ENCODE data around the gene ZNF777.
"Not testable (repeated sequence)": the region's sequence is repeated elsewhere in the genome, so short reads cannot be mapped to it uniquely, and the experiment has no call there.

The ZNF777 gene

GRCh38 chr7:149404825-149405224, 56.0 kb downstream of the ZNF777 start:
- no peak for TF ChIP-seq CTCF (IDR thresholded peaks at IDR 0.05; ENCODE audit: low read depth, low read length)
- DNase-seq (ENCODE audit: low read depth, low spot score), result no peak
- in situ Hi-C loops (cut with HindIII; ENCODE audit: low sequenced_read_pairs), result no loop called here
- H3K4me3 ChIP-seq (ENCODE audit: low read depth, low read length), result no peak overlapping the region

GRCh38 chr7:149404396-149404795, 56.5 kb downstream of the ZNF777 start:
- no peak for DNase-seq (ENCODE audit: low read depth, low spot score)
- H3K4me3 ChIP-seq (ENCODE audit: low read depth, low read length), result no peak overlapping the region
- in situ Hi-C loops (cut with HindIII; ENCODE audit: low sequenced_read_pairs), result no loop called here
- no peak for TF ChIP-seq CTCF (IDR thresholded peaks at IDR 0.05; ENCODE audit: low read depth, low read length)

DNA sequence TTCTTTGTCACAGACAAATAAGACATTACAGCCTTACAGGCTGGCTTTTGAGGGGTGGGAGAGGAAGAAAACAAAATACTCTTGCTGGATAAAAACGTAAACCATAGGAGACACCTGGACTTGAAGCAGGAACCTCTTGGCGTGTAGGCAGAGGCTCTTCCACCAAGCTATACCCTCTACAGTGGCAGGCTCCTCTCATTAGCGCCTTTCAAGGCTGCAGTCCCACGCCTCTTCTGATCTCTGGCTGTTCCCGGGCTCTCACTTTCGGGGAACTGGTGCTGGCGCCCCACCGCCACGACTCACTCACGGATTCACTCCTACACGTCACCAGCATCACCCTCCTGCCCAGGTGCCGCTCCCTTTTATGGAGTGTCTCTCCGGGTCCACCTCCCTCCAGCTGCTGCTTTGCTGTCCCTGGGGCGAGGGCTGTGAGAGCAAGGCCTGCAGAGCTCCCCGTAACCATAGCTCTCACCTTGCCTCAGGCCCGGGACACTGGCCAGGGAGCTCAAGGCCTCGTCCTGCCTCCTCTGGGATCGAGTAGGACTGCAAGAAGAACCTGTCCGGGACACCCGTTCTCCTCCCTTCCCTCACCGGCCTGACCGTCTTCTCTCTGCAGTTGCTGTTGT, 62.6 kb downstream of the ZNF777 start:
- DNase-seq (ENCODE audit: low read depth, low spot score), result no peak
- in situ Hi-C loops (cut with HindIII; ENCODE audit: low sequenced_read_pairs), result no loop called here
- no peak overlapping the region for H3K4me3 ChIP-seq (ENCODE audit: low read depth, low read length)
- TF ChIP-seq CTCF (IDR thresholded peaks at IDR 0.05; ENCODE audit: low read depth, low read length), result no peak

DNA sequence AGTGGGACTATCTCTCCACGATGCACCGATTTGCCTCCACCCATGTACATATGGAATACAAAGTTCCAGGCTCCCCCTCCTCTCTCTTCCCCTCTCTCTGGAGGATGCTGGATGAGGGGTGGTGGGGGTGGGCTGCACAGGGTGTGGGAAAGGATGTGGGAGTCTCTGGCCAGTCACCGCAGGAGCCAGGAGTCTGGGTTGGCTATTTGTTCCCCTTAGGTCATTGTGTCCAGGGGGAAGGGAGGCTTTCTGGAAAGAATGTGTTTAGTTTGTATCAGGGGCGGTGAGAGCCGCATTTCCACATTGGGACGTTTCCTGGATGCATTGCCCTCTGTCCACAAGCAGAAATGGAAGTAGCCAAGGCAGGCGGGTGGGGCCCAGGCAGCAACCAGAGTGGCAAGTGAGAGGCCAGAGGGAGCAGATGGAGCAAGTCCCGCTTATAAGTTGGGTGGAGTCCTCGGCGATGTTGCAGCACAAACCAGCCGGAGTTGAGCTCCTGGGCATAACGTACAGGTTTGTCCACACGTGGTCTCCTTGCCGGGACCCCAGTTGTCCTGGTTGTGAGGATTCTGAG, 63.3 kb downstream of the ZNF777 start:
- no peak for DNase-seq (ENCODE audit: low read depth, low spot score)
- TF ChIP-seq CTCF (IDR thresholded peaks at IDR 0.05; ENCODE audit: low read depth, low read length), result no peak
- no peak overlapping the region for H3K4me3 ChIP-seq (ENCODE audit: low read depth, low read length)
- in situ Hi-C loops (cut with HindIII; ENCODE audit: low sequenced_read_pairs), result no loop called here

- in situ Hi-C loops (cut with HindIII; ENCODE audit: low sequenced_read_pairs); H3K4me3 ChIP-seq (ENCODE audit: low read depth, low read length); DNase-seq (ENCODE audit: low read depth, low spot score): not testable (repeated sequence)
These were observed 72.1 kb downstream of the ZNF777 start for GRCh38 chr7:149388550-149389335.

DNA sequence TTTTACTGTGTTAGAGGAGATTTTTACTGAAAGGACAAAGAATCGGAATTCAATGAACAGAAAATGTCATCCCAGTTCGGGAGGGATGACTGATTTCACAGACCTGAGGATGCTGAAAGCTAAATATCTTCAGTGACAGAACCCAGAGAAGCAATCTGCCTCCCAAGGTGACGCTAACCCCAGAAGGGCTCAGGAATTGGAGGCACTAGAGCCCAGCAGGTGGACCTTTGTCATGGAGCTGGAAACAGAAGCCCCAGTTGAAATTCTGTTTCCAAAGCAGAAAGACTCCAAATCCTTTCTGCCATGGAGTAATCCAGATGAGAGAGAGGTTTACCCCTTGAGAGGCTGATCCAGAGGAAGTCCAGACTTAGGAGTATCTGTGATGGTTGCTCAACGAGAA, 74.3 kb downstream of the ZNF777 start:
- in situ Hi-C loops (cut with HindIII; ENCODE audit: low sequenced_read_pairs); H3K4me3 ChIP-seq (ENCODE audit: low read depth, low read length); DNase-seq (ENCODE audit: low read depth, low spot score): not testable (repeated sequence)

DNA sequence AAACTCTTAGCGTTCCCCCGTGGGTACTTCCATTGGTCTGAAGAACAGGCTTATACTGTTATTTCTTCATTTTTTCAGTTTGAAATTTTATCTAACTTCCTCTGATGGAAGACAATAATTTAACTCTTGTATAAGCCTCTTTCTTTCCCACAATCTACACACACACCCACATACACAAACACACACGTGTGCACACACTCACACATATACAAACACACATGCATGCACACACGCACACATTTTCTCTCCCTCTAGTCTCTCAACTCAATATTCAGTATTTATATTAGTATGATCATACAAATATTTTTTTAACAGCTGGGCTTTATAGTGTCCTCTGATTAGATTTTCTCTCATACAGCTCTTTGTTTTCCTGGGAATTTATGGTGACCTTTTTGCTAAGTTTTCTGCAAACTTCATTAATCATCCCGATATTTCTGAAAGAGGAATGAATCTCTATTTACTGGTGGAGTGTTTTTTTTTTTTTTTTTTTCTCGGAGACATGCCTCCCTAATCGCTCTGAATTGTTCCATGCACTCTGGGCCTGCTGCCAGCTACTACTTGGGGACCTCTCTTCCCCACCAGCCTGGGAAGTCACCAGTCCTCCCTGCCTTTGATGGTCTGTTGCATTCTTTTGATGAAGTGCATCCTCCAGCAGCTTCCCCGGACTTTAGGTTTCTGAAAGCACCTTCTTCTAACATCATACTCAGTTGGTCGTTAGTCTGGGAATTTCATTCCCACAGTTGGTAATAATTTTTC, 75.5 kb downstream of the ZNF777 start:
- no peak overlapping the region for H3K4me3 ChIP-seq (ENCODE audit: low read depth, low read length)
- no peak for TF ChIP-seq CTCF (IDR thresholded peaks at IDR 0.05; ENCODE audit: low read depth, low read length)
- no peak for DNase-seq (ENCODE audit: low read depth, low spot score)
- in situ Hi-C loops (cut with HindIII; ENCODE audit: low sequenced_read_pairs), result no loop called here
